CD14-positive monocyte (primary cell): Measurements from ENCODE around the gene VNN1. TPM values are rescaled to one million over a fixed set of nuclear protein-coding genes. Genes with fewer than 3 reads are reported as not detected.
"Not testable (repeated sequence)": the region's sequence is repeated elsewhere in the genome, so short reads cannot be mapped to it uniquely, and the experiment has no call there.

Experiments used
- DNase-seq, 3 donors: peaks; one replicate each; pipeline ENCODE4 v3.0.0-alpha.2; 2011 to 2022
- H2AFZ ChIP-seq: 2 replicates; pipeline ENCODE4 v1.6.0; 2012; ENCODE audit warnings: mild to moderate bottlenecking, low read depth, low read length, inconsistent platforms; ENCODE audit not compliant: insufficient read depth, poor library complexity, severe bottlenecking
- H3K27ac ChIP-seq, 2 donors: 1 replicate in 1 of 2; 2 replicates in 1 of 2; pipeline ENCODE4 v1.5.1; 2012 to 2013; ENCODE audit warnings: low read length in 2 of 2, control low read depth in 1 of 2, inconsistent platforms in 1 of 2, low read depth in 1 of 2, mild to moderate bottlenecking in 1 of 2
- H3K27me3 ChIP-seq, 2 donors: one replicate each; pipeline versions ENCODE4 v1.6.0 to v1.6.1; 2011 to 2013; ENCODE audit warnings: low read length in 2 of 2; ENCODE audit not compliant: control insufficient read depth in 2 of 2, insufficient read depth in 2 of 2
- H3K36me3 ChIP-seq, 2 donors: replicated peaks in 1 of 2; 1 replicate in 1 of 2; 2 replicates in 1 of 2; pipeline versions ENCODE4 v1.5.1 to v1.6.1; 2012 to 2013; ENCODE audit warnings: low read length in 2 of 2, control low read depth in 1 of 2, inconsistent platforms in 1 of 2, mild to moderate bottlenecking in 1 of 2; ENCODE audit not compliant: insufficient read depth in 2 of 2, control insufficient read depth in 1 of 2
- H3K4me1 ChIP-seq, 2 donors: 1 replicate in 1 of 2; 2 replicates in 1 of 2; pipeline versions ENCODE4 v1.5.1 to v1.6.1; 2012 to 2013; ENCODE audit warnings: low read length in 2 of 2, control low read depth in 1 of 2, inconsistent platforms in 1 of 2, mild to moderate bottlenecking in 1 of 2, moderate library complexity in 1 of 2; ENCODE audit not compliant: insufficient read depth in 2 of 2, control insufficient read depth in 1 of 2
- H3K4me2 ChIP-seq: replicated peaks from 2 replicates; pipeline ENCODE3; 2012; ENCODE audit warnings: low read length, moderate library complexity, mild to moderate bottlenecking; ENCODE audit not compliant: poor library complexity, severe bottlenecking; ENCODE audit errors: extremely low read depth
- H3K4me3 ChIP-seq, 3 experiments: fragments of 200-600 bp in 1 of 3; sonication (generic) in 1 of 3; replicated peaks in 1 of 3; 1 replicate in 2 of 3; 2 replicates in 1 of 3; pipeline ENCODE4 v1.5.1; 2011 to 2013; ENCODE audit warnings: low read length in 3 of 3, mild to moderate bottlenecking in 3 of 3, control low read depth in 2 of 3, low read depth in 2 of 3, inconsistent platforms in 1 of 3, moderate library complexity in 1 of 3
- H3K79me2 ChIP-seq: 2 replicates; pipeline ENCODE4 v1.6.0; 2012; ENCODE audit warnings: mild to moderate bottlenecking, control low read depth, inconsistent platforms, low read length, moderate library complexity; ENCODE audit not compliant: insufficient read depth
- H3K9ac ChIP-seq: 2 replicates; pipeline ENCODE4 v1.6.0; 2017; ENCODE audit warnings: low read length, mild to moderate bottlenecking; ENCODE audit not compliant: insufficient read depth, poor library complexity, severe bottlenecking
- H3K9me3 ChIP-seq, 2 donors: replicated peaks in 1 of 2; 1 replicate in 1 of 2; 2 replicates in 1 of 2; pipeline versions ENCODE4 v1.5.1 to v1.6.1; 2012 to 2013; ENCODE audit warnings: low read length in 2 of 2, control low read depth in 1 of 2; ENCODE audit not compliant: control insufficient read depth in 1 of 2, insufficient read depth in 1 of 2
- H4K20me1 ChIP-seq: 2 replicates; pipeline ENCODE4 v1.6.0; 2012; ENCODE audit warnings: mild to moderate bottlenecking, low read length, control low read depth, moderate library complexity; ENCODE audit not compliant: insufficient read depth
- H3K27ac Mint-ChIP-seq, 7 donors: one replicate each; pipeline ENCODE4 v1.8.0; 2020; ENCODE audit warnings: mild to moderate bottlenecking in 7 of 7, mixed read lengths in 7 of 7, moderate library complexity in 6 of 7, inconsistent platforms in 2 of 7
- H3K27me3 Mint-ChIP-seq, 3 donors: one replicate each; pipeline ENCODE4 v1.8.0; 2021 to 2022; ENCODE audit warnings: low read depth in 3 of 3, mild to moderate bottlenecking in 3 of 3, mixed read lengths in 3 of 3, moderate library complexity in 3 of 3, inconsistent platforms in 1 of 3
- H3K36me3 Mint-ChIP-seq, 2 donors: one replicate each; pipeline ENCODE4 v1.8.0; 2020; ENCODE audit warnings: mixed read lengths in 2 of 2, inconsistent platforms in 1 of 2, mild to moderate bottlenecking in 1 of 2
- H3K4me1 Mint-ChIP-seq: one replicate; pipeline ENCODE4 v1.8.0; 2020; ENCODE audit warnings: mild to moderate bottlenecking, mixed read lengths
- H3K4me3 Mint-ChIP-seq, 2 donors: one replicate each; pipeline ENCODE4 v1.8.0; 2020; ENCODE audit warnings: mild to moderate bottlenecking in 2 of 2, mixed read lengths in 2 of 2, moderate library complexity in 1 of 2
- H3K9me3 Mint-ChIP-seq, 7 donors: one replicate each; pipeline ENCODE4 v1.8.0; 2020 to 2022; ENCODE audit warnings: mixed read lengths in 7 of 7, mild to moderate bottlenecking in 6 of 7, moderate library complexity in 6 of 7, inconsistent platforms in 2 of 7
- CTCF ChIP-seq: fragments of 200-600 bp; IDR thresholded peaks from one replicate; pipeline ENCODE4 v1.8.0; 2022; ENCODE audit warnings: antibody characterized with exemption, mild to moderate bottlenecking
- WGBS: methylation state at CpG from one replicate; pipeline ENCODE4 v1.1.5; 2013; ENCODE audit warnings: missing lambda C conversion rate; ENCODE audit not compliant: insufficient coverage; 5-methylcytosine and 5-hydroxymethylcytosine counted together
- intact Hi-C, 2 donors: fragments of 100-400 bp; cut with micrococcal nuclease; formaldehyde crosslinking; loops; one replicate each; pipeline versions ENCODE4 v1.15.0 to v1.15.1; 2023
- polyA plus RNA-seq, 3 donors: library from polyadenylated mRNA; depleted of rRNA in 1 of 3; unstranded in 2 of 3; stranded (reverse) in 1 of 3; fragments of 300-500 nt in 2 of 3; fragments of >200 nt in 1 of 3; fragmentation: Illumina TruSeq in 2 of 3; gene quantifications; 1 replicate in 2 of 3; 2 replicates in 1 of 3; pipeline ENCODE4 v1.2.3, GENCODE V29; 2012 to 2021

VNN1 gene
- polyA plus RNA-seq, 3 donors, result 7.9 to 61.2 (median 47.9) TPM

- H3K9me3 Mint-ChIP-seq, result peaks cover 6 to 14% (median 8%) of the 10 kb centered on the region in 7 donors
- Histone ChIP-seq H3K4me2 (no peak overlapping the region), H3K36me3 (no peaks in the 10 kb centered on the region), H3K4me3 (no peak overlapping the region), H3K27ac (no peak overlapping the region), H3K27me3 (no peaks in the 10 kb centered on the region), H3K4me1 (peaks cover 31 to 37% of the 10 kb centered on the region in 2 donors), H3K9ac (no peak overlapping the region), H4K20me1 (no peaks in the 10 kb centered on the region), H3K9me3 (no peaks in the 10 kb centered on the region), H3K79me2 (peaks cover 6% of the 10 kb centered on the region), H2AFZ (no peak overlapping the region)
- peak in 1 of 3 donors; percentile 30 for DNase-seq
- H3K36me3 Mint-ChIP-seq, result peaks cover 48 to 51% of the 10 kb centered on the region in 2 donors
- no peak for TF ChIP-seq CTCF
- H3K4me1 Mint-ChIP-seq, result peaks cover 54% of the 10 kb centered on the region
- intact Hi-C loops, result no loop called here
- H3K4me3 Mint-ChIP-seq, result no peak overlapping the region
- no peak overlapping the region for H3K27ac Mint-ChIP-seq
- H3K27me3 Mint-ChIP-seq, result peaks cover 0 to 8% (median 2%) of the 10 kb centered on the region in 3 donors
These were observed 5.9 kb downstream of the VNN1 start for GRCh38 chr6:132708002-132708401.

GRCh38 chr6:132706756-132707155 lies 7.1 kb downstream of the VNN1 start:
- H2AFZ ChIP-seq, H3K4me3 ChIP-seq, H3K27me3 ChIP-seq, H4K20me1 ChIP-seq, H3K9me3 ChIP-seq, H3K36me3 ChIP-seq, H3K79me2 ChIP-seq, DNase-seq, H3K27me3 Mint-ChIP-seq, H3K4me3 Mint-ChIP-seq, H3K9ac ChIP-seq, H3K4me2 ChIP-seq, intact Hi-C loops, H3K27ac ChIP-seq: not testable (repeated sequence)
- H3K9me3 Mint-ChIP-seq, result peaks cover 6 to 17% (median 8%) of the 10 kb centered on the region in 7 donors
- H3K4me1 ChIP-seq, result peaks cover 18 to 24% of the 10 kb centered on the region in 2 donors
- peaks cover 45% of the 10 kb centered on the region for H3K4me1 Mint-ChIP-seq
- H3K27ac Mint-ChIP-seq, result peak overlapping the region in 1 of 7 donors; percentile 17
- peaks cover 61 to 63% of the 10 kb centered on the region in 2 donors for H3K36me3 Mint-ChIP-seq
- WGBS, result 83% methylated on average over 3 of the region's 4 CpGs
